AG09319 (cell line): ENCODE results near the gene PITX2.

Experiments
- DNase-seq: peaks from one replicate; pipeline ENCODE4 v3.0.0-alpha.2; 2010; ENCODE audit warnings: low read depth; ENCODE audit errors: extremely low read depth
- CTCF ChIP-seq: IDR thresholded peaks from 2 replicates; pipeline ENCODE4 v1.5.1; 2011; ENCODE audit warnings: low read depth, mild to moderate bottlenecking, inconsistent platforms, low read length, moderate library complexity

Gene PITX2

GRCh38 chr4:110663738-110664444, 41.0 kb upstream of the PITX2 start:
- DNase-seq, result no peak

GRCh38 chr4:110663206-110663605, 40.3 kb upstream of the PITX2 start:
- no peak for TF ChIP-seq CTCF
- no peak for DNase-seq

More at GRCh38 chr4:110663738-110664444, 41.0 kb upstream of the PITX2 start:
- TF ChIP-seq CTCF, result no peak

GRCh38 chr4:110660755-110661154, 37.9 kb upstream of the PITX2 start:
- DNase-seq, result no peak
- no peak for TF ChIP-seq CTCF

GRCh38 chr4:110654254-110654635, 31.4 kb upstream of the PITX2 start:
- TF ChIP-seq CTCF, result no peak
- no peak for DNase-seq

- DNase-seq, result no peak
- no peak for TF ChIP-seq CTCF
Observed at GRCh38 chr4:110653321-110654253, 30.7 kb upstream of the PITX2 start.

- DNase-seq, result no peak
- TF ChIP-seq CTCF, result no peak
Observed at GRCh38 chr4:110644008-110644407, 21.1 kb upstream of the PITX2 start.

GRCh38 chr4:110643096-110643495, 20.2 kb upstream of the PITX2 start:
- DNase-seq, result no peak
- TF ChIP-seq CTCF, result no peak
